Kidney epithelial cell (primary cell): ENCODE data around the gene CH25H. TPM values are rescaled to one million over a fixed set of nuclear protein-coding genes. Genes with fewer than 3 reads are reported as not detected.
A peak's percentile ranks its signal among the peaks of the same experiment; 100 is the strongest.

Source experiments
- DNase-seq: peaks from one replicate; pipeline ENCODE4 v3.0.0-alpha.2; 2010; ENCODE audit warnings: low read depth
- H3K27me3 ChIP-seq: 2 replicates; pipeline ENCODE4 v1.6.0; 2011; ENCODE audit warnings: low read length; ENCODE audit not compliant: control insufficient read depth, insufficient read depth
- H3K36me3 ChIP-seq: 2 replicates; pipeline ENCODE4 v1.5.1; 2011; ENCODE audit warnings: low read length; ENCODE audit not compliant: control insufficient read depth, insufficient read depth
- H3K4me3 ChIP-seq: 2 replicates; pipeline ENCODE4 v1.5.1; 2011; ENCODE audit warnings: low read depth, mild to moderate bottlenecking, control low read depth, low read length
- CTCF ChIP-seq: IDR thresholded peaks from 2 replicates; pipeline ENCODE4 v1.5.1; 2011; ENCODE audit warnings: mild to moderate bottlenecking, moderate library complexity, low read length, control low read depth, inconsistent platforms; ENCODE audit not compliant: insufficient read depth, poor library complexity, severe bottlenecking
- total RNA-seq: library from RNA; depleted of rRNA; stranded (reverse); fragments of >200 nt; gene quantifications from 2 replicates; pipeline ENCODE4 v1.2.3, GENCODE V29; 2015

Gene CH25H
- total RNA-seq, 1 donor from 2014 or later = 0.29 TPM

GRCh38 chr10:89207801-89208551 lies 859 bp upstream of the CH25H start:
- no peak for TF ChIP-seq CTCF
- DNase-seq = no peak
- H3K27me3 ChIP-seq = peaks cover 7% of the 10 kb centered on the region

GRCh38 chr10:89206402-89207180 lies 526 bp downstream of the CH25H start:
- no peaks in the 10 kb centered on the region for H3K36me3 ChIP-seq
- H3K4me3 ChIP-seq = peak overlapping the region; percentile 39
- no peak for DNase-seq
- peaks cover 7% of the 10 kb centered on the region for H3K27me3 ChIP-seq
- TF ChIP-seq CTCF = no peak

More at GRCh38 chr10:89207801-89208551, 859 bp upstream of the CH25H start:
- Histone ChIP-seq H3K4me3 (peak overlapping the region; percentile 39), H3K36me3 (no peaks in the 10 kb centered on the region)

GRCh38 chr10:89204621-89205185 lies 2.4 kb downstream of the CH25H start:
- Histone ChIP-seq H3K4me3 (no peak overlapping the region), H3K36me3 (no peaks in the 10 kb centered on the region), H3K27me3 (peaks cover 7% of the 10 kb centered on the region)
- DNase-seq = no peak
- TF ChIP-seq CTCF = no peak

- TF ChIP-seq CTCF = no peak
- DNase-seq = no peak
Observed at GRCh38 chr10:89203237-89203636, 3.9 kb downstream of the CH25H start.

GRCh38 chr10:89202033-89202425 lies 5.1 kb downstream of the CH25H start:
- Histone ChIP-seq H3K4me3 (no peak overlapping the region), H3K27me3 (peaks cover 7% of the 10 kb centered on the region), H3K36me3 (no peaks in the 10 kb centered on the region)
- DNase-seq = no peak
- no peak for TF ChIP-seq CTCF

More at GRCh38 chr10:89203237-89203636, 3.9 kb downstream of the CH25H start:
- H3K27me3 ChIP-seq = peaks cover 7% of the 10 kb centered on the region
- no peak overlapping the region for H3K4me3 ChIP-seq
- no peaks in the 10 kb centered on the region for H3K36me3 ChIP-seq
